ENCODE data around the gene HOOK2. TPM values are rescaled to one million over a fixed set of nuclear protein-coding genes. Genes with fewer than 3 reads are reported as not detected.

Gene HOOK2
- total and polyA plus RNA-seq, 2 of the 13 experiments (the other 11 are each of a cell fraction or from before 2014, with no cell fraction given): 9.2 to 12.9 TPM

DNA sequence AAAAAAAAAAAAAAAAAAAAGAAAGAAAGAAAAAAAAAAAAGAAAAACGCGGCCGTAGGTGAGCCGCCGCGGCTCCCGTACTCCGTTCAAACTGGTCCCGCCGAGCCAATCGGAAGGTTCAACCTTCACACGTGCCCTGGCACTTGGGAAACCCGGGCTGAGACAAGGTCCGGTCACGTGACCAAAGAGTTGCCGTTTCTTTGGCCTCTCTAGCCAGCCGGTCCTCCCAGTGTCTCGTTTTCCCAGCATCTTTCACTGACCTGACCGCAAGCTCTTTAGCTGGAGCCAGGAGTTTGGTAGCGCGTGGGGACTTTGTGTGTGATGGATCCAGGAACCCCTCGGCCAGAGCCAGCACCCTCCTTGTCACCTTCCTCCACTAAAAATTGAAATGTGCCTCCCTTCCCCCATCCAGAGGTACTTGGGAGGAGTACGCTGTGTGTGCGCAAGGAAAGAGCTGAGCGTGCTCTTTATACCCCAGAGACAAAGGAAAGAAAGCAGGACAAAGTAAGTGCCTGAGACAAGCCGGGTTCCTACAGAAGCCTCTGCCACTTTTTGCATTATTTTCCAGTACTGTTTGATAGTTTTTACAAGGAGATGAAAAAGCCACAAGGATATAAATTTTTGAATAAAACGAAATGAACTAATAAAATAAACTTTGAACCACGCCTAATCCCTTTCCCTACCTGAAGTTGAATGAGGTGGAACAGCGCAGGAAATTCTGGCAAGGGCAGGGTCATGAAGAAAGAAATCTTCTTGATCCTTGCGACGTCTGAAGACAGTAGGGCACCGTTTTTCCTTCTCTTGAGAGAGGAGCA lies 52.6 kb downstream of the HOOK2 start (continued):
- TF ChIP-seq ZNF782 (CRISPR knock-in tag; IDR thresholded peaks at IDR 0.05; ENCODE audit: borderline replicate concordance) (peak; percentile 61; the same call in 1 of the 2 replicates), ZNF160 (CRISPR knock-in tag; IDR thresholded peaks at IDR 0.05) (no peak), SKI (IDR thresholded peaks at IDR 0.05; ENCODE audit: partially characterized antibody) (no peak), ZBTB20 (CRISPR knock-in tag; IDR thresholded peaks at IDR 0.05; ENCODE audit: borderline replicate concordance, low read depth) (no peak), CREM (IDR thresholded peaks at IDR 0.05) (peak; percentile 86), CREM (CRISPR knock-in tag; IDR thresholded peaks at IDR 0.05) (no peak), NRL (CRISPR knock-in tag; IDR thresholded peaks at IDR 0.05; ENCODE audit: borderline replicate concordance) (no peak), ZNF3 (CRISPR knock-in tag; IDR thresholded peaks at IDR 0.05) (no peak), ARNT2 (CRISPR knock-in tag; IDR thresholded peaks at IDR 0.05; ENCODE audit: low read depth) (peak; percentile 49; the same call in 1 of the 2 replicates), ZNF253 (CRISPR knock-in tag; IDR thresholded peaks at IDR 0.05; ENCODE audit: borderline replicate concordance) (no peak), FOXC1 (CRISPR knock-in tag; IDR thresholded peaks at IDR 0.05; ENCODE audit: borderline replicate concordance) (no peak), SIX1 (CRISPR knock-in tag; IDR thresholded peaks at IDR 0.05; ENCODE audit: borderline replicate concordance) (no peak; the same call in 1 of the 2 replicates)
- TF ChIP-seq, protein P1, sequence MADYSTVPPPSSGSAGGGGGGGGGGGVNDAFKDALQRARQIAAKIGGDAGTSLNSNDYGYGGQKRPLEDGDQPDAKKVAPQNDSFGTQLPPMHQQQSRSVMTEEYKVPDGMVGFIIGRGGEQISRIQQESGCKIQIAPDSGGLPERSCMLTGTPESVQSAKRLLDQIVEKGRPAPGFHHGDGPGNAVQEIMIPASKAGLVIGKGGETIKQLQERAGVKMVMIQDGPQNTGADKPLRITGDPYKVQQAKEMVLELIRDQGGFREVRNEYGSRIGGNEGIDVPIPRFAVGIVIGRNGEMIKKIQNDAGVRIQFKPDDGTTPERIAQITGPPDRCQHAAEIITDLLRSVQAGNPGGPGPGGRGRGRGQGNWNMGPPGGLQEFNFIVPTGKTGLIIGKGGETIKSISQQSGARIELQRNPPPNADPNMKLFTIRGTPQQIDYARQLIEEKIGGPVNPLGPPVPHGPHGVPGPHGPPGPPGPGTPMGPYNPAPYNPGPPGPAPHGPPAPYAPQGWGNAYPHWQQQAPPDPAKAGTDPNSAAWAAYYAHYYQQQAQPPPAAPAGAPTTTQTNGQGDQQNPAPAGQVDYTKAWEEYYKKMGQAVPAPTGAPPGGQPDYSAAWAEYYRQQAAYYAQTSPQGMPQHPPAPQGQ (CRISPR knock-in tag; IDR thresholded peaks at IDR 0.05; ENCODE audit: borderline replicate concordance): no peak
- TF ChIP-seq, protein P2, sequence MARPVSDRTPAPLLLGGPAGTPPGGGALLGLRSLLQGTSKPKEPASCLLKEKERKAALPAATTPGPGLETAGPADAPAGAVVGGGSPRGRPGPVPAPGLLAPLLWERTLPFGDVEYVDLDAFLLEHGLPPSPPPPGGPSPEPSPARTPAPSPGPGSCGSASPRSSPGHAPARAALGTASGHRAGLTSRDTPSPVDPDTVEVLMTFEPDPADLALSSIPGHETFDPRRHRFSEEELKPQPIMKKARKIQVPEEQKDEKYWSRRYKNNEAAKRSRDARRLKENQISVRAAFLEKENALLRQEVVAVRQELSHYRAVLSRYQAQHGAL (CRISPR knock-in tag; IDR thresholded peaks at IDR 0.05; ENCODE audit: not compliant biosample characterization): no peak
- TF ChIP-seq, protein P3, sequence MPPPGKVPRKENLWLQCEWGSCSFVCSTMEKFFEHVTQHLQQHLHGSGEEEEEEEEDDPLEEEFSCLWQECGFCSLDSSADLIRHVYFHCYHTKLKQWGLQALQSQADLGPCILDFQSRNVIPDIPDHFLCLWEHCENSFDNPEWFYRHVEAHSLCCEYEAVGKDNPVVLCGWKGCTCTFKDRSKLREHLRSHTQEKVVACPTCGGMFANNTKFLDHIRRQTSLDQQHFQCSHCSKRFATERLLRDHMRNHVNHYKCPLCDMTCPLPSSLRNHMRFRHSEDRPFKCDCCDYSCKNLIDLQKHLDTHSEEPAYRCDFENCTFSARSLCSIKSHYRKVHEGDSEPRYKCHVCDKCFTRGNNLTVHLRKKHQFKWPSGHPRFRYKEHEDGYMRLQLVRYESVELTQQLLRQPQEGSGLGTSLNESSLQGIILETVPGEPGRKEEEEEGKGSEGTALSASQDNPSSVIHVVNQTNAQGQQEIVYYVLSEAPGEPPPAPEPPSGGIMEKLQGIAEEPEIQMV (CRISPR knock-in tag; IDR thresholded peaks at IDR 0.05; ENCODE audit: low read depth): 0 out of 2 replicates have a peak, but pooled peaks have one; percentile 56
- TF ChIP-seq, protein P4, sequence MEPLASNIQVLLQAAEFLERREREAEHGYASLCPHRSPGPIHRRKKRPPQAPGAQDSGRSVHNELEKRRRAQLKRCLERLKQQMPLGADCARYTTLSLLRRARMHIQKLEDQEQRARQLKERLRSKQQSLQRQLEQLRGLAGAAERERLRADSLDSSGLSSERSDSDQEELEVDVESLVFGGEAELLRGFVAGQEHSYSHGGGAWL (CRISPR knock-in tag; IDR thresholded peaks at IDR 0.05): no peak; the same call in 1 of the 2 replicates
- TF ChIP-seq, protein P5, sequence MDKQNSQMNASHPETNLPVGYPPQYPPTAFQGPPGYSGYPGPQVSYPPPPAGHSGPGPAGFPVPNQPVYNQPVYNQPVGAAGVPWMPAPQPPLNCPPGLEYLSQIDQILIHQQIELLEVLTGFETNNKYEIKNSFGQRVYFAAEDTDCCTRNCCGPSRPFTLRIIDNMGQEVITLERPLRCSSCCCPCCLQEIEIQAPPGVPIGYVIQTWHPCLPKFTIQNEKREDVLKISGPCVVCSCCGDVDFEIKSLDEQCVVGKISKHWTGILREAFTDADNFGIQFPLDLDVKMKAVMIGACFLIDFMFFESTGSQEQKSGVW (CRISPR knock-in tag; IDR thresholded peaks at IDR 0.05; ENCODE audit: borderline replicate concordance): no peak
- TF ChIP-seq, protein P6, sequence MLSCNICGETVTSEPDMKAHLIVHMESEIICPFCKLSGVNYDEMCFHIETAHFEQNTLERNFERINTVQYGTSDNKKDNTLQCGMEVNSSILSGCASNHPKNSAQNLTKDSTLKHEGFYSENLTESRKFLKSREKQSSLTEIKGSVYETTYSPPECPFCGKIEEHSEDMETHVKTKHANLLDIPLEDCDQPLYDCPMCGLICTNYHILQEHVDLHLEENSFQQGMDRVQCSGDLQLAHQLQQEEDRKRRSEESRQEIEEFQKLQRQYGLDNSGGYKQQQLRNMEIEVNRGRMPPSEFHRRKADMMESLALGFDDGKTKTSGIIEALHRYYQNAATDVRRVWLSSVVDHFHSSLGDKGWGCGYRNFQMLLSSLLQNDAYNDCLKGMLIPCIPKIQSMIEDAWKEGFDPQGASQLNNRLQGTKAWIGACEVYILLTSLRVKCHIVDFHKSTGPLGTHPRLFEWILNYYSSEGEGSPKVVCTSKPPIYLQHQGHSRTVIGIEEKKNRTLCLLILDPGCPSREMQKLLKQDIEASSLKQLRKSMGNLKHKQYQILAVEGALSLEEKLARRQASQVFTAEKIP (CRISPR knock-in tag; IDR thresholded peaks at IDR 0.05; ENCODE audit: borderline replicate concordance): no peak

Data from HepG2 (cell line).